Lung (tissue), 12 donors: Measurements from ENCODE around the gene EPG5. TPM values are rescaled to one million over a fixed set of nuclear protein-coding genes. Genes with fewer than 3 reads are reported as not detected.
"Not testable (repeated sequence)": the region's sequence is repeated elsewhere in the genome, so short reads cannot be mapped to it uniquely, and the experiment has no call there.

ENCODE experiments used
- ATAC-seq: fragments of 200-7000 bp; cut with Tn5 transposase; one replicate; pipeline ENCODE4 v1.9.1; 2020; ENCODE audit warnings: moderate number of reproducible peaks; ENCODE audit not compliant: insufficient read depth, low FRiP score
- DNase-seq, 3 donors: peaks; one replicate each; pipeline ENCODE4 v3.0.0-alpha.2; 2013 to 2017
- H3K27ac ChIP-seq, 2 donors: one replicate each; pipeline ENCODE4 v1.5.1; 2013; ENCODE audit warnings: mild to moderate bottlenecking in 2 of 2, moderate library complexity in 2 of 2, control low read depth in 1 of 2, inconsistent platforms in 1 of 2, low read depth in 1 of 2, low read length in 1 of 2
- H3K27me3 ChIP-seq, 3 donors: one replicate each; pipeline ENCODE4 v1.5.1; 2013; ENCODE audit warnings: low read length in 2 of 3; ENCODE audit not compliant: control insufficient read depth in 3 of 3, insufficient read depth in 3 of 3
- H3K36me3 ChIP-seq, 4 donors: one replicate each; pipeline ENCODE4 v1.5.1; 2013; ENCODE audit warnings: low read length in 4 of 4, mild to moderate bottlenecking in 1 of 4, moderate library complexity in 1 of 4; ENCODE audit not compliant: control insufficient read depth in 4 of 4, insufficient read depth in 4 of 4
- H3K4me1 ChIP-seq, 5 donors: one replicate each; pipeline ENCODE4 v1.5.1; 2013; ENCODE audit warnings: low read length in 5 of 5, mild to moderate bottlenecking in 2 of 5, moderate library complexity in 1 of 5; ENCODE audit not compliant: control insufficient read depth in 5 of 5, insufficient read depth in 5 of 5
- H3K4me3 ChIP-seq: one replicate; pipeline ENCODE4 v1.5.1; 2013; ENCODE audit warnings: mild to moderate bottlenecking, control low read depth, moderate library complexity
- H3K9ac ChIP-seq, 2 donors: one replicate each; pipeline ENCODE4 v1.5.1; 2013; ENCODE audit warnings: low read length in 2 of 2, control low read depth in 1 of 2; ENCODE audit not compliant: insufficient read depth in 1 of 2
- H3K9me3 ChIP-seq, 4 donors: one replicate each; pipeline ENCODE4 v1.5.1; 2013; ENCODE audit warnings: low read length in 3 of 4, mild to moderate bottlenecking in 1 of 4, moderate library complexity in 1 of 4; ENCODE audit not compliant: control insufficient read depth in 4 of 4, insufficient read depth in 3 of 4
- CTCF ChIP-seq: IDR thresholded peaks from 2 replicates; pipeline ENCODE4 v1.5.1; 2012; ENCODE audit warnings: mild to moderate bottlenecking; ENCODE audit errors: control extremely low read depth, extremely low read depth
- WGBS, 2 donors: extraction: QIAGEN DNeasy Blood & Tissue Kit; methylation state at CpG; one replicate each; pipeline ENCODE4 v1.1.7; 2013; 5-methylcytosine and 5-hydroxymethylcytosine counted together
- polyA plus RNA-seq, 2 donors: library from polyadenylated mRNA; stranded (reverse); fragments of 200-250 nt; gene quantifications; one replicate each; pipeline ENCODE4 v1.2.1, GENCODE V29; 2013
- total RNA-seq, 2 donors: library from RNA; depleted of rRNA in 1 of 2; stranded (reverse); fragments of >200 nt in 1 of 2; gene quantifications; one replicate each; pipeline ENCODE4 v1.2.1, GENCODE V29; 2014 to 2021
- donor health status: control.
- donor health status: control.
- donor health status: Bipolar disorder and iron deficiency.
- donor health status: healthy.
- donor health status: DM: yes; HTN: yes; CAD: no.

Gene EPG5
- total and polyA plus RNA-seq, 4 donors, result 7.0 to 64.5 (median 20.9) TPM

- Histone ChIP-seq H3K9me3 (no peaks in the 10 kb centered on the region), H3K27me3 (no peaks in the 10 kb centered on the region), H3K9ac (no peak overlapping the region), H3K4me3 (no peak overlapping the region), H3K27ac (peak overlapping the region in 1 of 2 donors; percentile 40), H3K36me3 (peaks cover 0 to 9% (median 3%) of the 10 kb centered on the region in 4 donors), H3K4me1 (peaks cover 0 to 8% (median 3%) of the 10 kb centered on the region in 5 donors)
- DNase-seq (no peak), ATAC-seq (peak; percentile 10)
- TF ChIP-seq CTCF, result no peak
- WGBS, 2 donors, result 40 to 51% methylated on average over 2 of the region's 2 CpGs
Observed at GRCh38 chr18:45962461-45962860, 4.7 kb downstream of the EPG5 start.

- not testable (repeated sequence) for H3K9ac ChIP-seq, H3K4me1 ChIP-seq, H3K27ac ChIP-seq, H3K36me3 ChIP-seq, H3K9me3 ChIP-seq, ATAC-seq, H3K27me3 ChIP-seq, DNase-seq, H3K4me3 ChIP-seq
- WGBS, 2 donors, result 97 to 99% methylated on average over 7 of the region's 7 CpGs
Observed at GRCh38 chr18:45959484-45959883, 7.6 kb downstream of the EPG5 start.

GRCh38 chr18:45958730-45959129 lies 8.4 kb downstream of the EPG5 start:
- ATAC-seq (no peak), DNase-seq (no peak)
- no peak overlapping the region for H3K4me3 ChIP-seq
- no peaks in the 10 kb centered on the region for H3K9me3 ChIP-seq
- H3K27me3 ChIP-seq, result no peaks in the 10 kb centered on the region
- no peak for TF ChIP-seq CTCF
- peaks cover 0 to 7% (median 0%) of the 10 kb centered on the region in 5 donors for H3K4me1 ChIP-seq
- H3K36me3 ChIP-seq, result peaks cover 0 to 17% (median 14%) of the 10 kb centered on the region in 4 donors
- no peak overlapping the region for H3K27ac ChIP-seq
- no peak overlapping the region for H3K9ac ChIP-seq

GRCh38 chr18:45958027-45958426 lies 9.1 kb downstream of the EPG5 start:
- H3K4me3 ChIP-seq, result no peak overlapping the region
- peaks cover 0 to 20% (median 20%) of the 10 kb centered on the region in 4 donors for H3K36me3 ChIP-seq
- H3K27ac ChIP-seq, result no peak overlapping the region
- H3K9me3 ChIP-seq, result no peaks in the 10 kb centered on the region
- H3K27me3 ChIP-seq, result no peaks in the 10 kb centered on the region
- no peak for DNase-seq
- H3K4me1 ChIP-seq, result peaks cover 0 to 7% (median 0%) of the 10 kb centered on the region in 5 donors
- TF ChIP-seq CTCF, result no peak
- WGBS, 2 donors, result 91 to 93% methylated on average over 2 of the region's 2 CpGs
- ATAC-seq, result no peak
- H3K9ac ChIP-seq, result no peak overlapping the region
